GM18909 (cell line): ENCODE data around the gene HSF4.

Source experiments
- ATAC-seq: cut with Tn5 transposase; IDR thresholded peaks from one replicate; pipeline ENCODE4 v1.9.1; 2021; ENCODE audit warnings: mild to moderate bottlenecking; ENCODE audit not compliant: unreplicated experiment, poor library complexity

HSF4 gene

DNA sequence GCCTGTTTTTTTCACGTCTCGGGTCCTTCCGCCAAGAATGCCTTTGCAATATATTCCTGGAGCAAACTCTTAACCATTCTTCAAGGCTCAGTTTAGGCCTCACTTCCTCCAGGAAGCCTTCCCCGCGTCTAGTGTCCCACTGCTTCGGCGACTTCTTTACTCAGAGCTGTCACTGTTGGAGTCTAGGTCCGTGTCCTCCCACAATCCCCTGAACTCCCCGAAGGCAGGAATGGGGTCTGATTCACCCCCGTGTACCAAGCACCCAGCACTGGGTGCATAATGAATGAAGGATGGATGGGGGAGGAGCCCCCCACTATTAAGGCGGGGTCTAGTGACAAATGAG lies 18.7 kb downstream of the HSF4 start:
- no peak for ATAC-seq

GRCh38 chr16:67183627-67184452 lies 19.3 kb downstream of the HSF4 start, which contains the start of gene MATCAP1:
MATCAP1 (minus strand) TSS chr16:67183963; CDS start chr16:67180610, 3,353 bp downstream.
- peak; percentile 94 for ATAC-seq

- no peak for ATAC-seq
Measured at GRCh38 chr16:67184453-67184994, 20.0 kb downstream of the HSF4 start.

DNA sequence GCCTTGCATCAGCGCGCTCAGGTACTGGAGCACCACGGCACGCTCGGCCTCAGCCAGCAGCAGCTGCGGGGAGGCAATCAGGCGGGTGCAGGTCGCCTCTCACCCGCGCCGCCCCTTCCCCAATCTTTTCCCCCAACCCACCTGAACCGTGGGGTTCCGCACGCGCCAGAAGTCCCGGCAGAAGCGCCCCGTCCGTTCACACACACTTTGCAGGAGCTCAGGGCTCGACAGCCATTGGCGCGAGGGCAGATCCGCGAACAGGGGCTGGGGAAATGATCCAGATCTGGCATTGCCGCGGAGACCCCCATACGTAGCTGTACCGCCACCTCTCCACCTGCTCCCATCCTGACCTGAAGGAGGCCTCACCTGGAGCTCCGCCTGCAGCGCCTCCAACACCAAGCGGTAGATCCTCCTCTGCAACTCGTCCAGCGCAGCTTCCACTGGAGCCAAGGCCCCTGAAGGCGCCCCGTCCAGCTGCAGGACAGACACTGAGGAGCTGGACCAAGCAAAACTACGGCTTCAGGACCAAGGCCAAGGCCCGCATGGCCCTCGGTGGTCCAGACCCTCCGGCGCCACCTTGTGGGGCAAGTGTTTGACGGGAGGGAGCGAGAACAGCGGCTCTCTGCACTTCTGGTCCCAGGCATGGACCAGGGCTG lies 20.6 kb downstream of the HSF4 start:
- ATAC-seq, result no peak

DNA sequence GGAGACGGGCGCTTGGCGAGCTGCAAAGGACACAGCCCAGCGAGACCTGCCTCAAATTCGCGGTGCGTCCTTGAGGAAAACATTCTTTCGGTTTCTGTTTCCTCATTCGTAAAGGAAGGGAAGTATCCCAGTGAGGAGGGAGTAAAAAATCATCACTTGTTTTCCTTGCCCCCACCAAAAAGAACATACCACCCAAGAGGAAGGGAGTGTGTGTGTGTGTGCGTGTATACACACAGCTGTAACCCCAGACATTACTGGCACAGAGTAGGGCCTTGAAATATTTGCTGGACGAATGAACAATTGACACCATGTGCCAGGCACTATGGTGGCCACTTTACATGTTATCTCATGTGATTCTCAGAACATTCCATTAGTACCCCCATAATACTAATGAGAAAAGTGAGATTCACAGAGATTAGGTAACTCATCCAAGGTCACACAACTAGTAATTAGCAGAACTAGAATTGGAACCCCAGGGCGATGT lies 21.1 kb downstream of the HSF4 start:
- no peak for ATAC-seq

- ATAC-seq, result no peak
Measured at GRCh38 chr16:67186550-67186950, 22.0 kb downstream of the HSF4 start.

DNA sequence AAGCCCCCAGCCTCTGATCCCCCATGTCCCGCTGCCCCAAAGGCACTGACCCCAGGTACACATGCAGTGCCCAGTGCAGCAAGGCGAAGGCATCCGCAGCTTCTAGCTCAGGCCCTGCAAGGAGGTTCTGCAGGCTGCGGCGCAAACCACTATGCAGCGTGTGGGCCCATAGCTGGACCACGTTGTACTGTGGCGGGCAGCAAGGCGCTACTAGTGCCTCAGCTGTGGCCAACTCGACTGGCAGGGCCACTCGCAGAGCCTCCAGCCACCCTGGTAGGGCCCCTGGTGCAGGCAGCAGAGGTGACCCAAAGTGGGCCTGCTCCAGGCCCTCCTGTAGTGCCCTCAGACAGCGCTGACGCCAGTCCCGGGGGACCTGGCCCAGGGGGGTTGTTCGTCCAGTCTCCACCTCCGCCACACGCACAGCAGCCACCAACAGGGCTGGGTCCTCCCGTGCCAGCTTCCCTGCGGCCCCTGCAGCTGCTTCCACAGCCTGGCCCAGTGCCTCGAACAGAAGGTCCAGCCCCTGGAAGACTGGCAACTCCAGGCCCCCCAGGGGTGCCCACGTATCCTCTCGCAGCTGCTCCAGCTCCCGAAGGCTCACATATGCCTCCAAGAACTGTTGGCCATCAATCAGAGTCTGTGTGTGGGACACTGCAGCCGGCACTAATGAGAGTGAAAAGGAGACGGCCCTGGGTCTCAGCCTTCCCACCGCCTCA lies 22.8 kb downstream of the HSF4 start:
- ATAC-seq, result no peak

GRCh38 chr16:67188323-67188722 lies 23.8 kb downstream of the HSF4 start:
- ATAC-seq, result no peak

GRCh38 chr16:67188798-67189197 lies 24.3 kb downstream of the HSF4 start:
- ATAC-seq, result no peak

GRCh38 chr16:67190041-67190440 lies 25.5 kb downstream of the HSF4 start, which contains the start of gene EXOC3L1:
EXOC3L1 (minus strand) TSS chr16:67190136; CDS start chr16:67189676, 460 bp downstream.
- no peak for ATAC-seq

DNA sequence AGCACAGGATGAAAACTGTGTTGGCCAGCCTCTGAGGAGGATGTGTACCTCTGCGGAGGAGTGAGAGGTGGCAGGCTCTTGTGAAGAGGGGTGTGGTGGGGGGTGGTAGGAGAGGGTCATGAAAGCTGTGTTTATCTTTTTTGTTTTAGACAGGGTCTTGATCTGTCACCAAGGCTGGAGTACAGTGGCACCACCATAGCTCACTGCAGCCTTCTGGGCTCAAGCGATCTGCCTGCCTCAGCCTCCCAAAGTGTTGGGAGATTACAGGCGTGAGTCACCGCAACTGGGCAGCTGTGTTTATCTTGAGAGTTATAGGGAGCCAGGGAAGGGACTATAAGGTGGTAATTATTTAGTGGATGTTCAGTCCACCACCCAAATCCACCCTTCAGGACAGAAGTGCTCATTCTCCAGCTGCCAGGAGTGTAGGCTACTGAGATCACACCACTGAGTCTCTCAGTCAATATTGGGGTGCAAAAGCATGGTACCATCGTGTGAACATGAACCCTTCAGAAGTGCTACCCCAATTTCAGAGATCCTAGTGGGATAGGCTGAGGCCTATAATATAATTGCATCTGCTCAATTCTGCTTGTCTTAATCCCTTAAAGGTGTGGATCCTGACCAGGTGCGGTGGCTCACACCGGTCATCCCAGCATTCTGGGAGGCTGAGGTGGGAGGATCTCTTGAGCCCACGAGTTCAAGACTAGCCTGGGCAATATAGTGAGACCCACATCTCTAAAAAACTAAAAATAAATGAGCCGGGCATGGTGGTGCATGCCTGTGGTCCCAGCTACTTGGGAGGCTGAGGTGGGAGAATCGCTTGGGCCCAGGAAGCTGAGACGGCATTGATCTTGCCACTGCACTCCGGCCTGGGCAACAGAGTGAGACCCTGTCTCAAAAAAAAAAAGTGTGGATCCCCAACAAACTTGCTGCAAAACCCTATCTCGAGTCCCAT lies 26.2 kb downstream of the HSF4 start:
- no peak for ATAC-seq

DNA sequence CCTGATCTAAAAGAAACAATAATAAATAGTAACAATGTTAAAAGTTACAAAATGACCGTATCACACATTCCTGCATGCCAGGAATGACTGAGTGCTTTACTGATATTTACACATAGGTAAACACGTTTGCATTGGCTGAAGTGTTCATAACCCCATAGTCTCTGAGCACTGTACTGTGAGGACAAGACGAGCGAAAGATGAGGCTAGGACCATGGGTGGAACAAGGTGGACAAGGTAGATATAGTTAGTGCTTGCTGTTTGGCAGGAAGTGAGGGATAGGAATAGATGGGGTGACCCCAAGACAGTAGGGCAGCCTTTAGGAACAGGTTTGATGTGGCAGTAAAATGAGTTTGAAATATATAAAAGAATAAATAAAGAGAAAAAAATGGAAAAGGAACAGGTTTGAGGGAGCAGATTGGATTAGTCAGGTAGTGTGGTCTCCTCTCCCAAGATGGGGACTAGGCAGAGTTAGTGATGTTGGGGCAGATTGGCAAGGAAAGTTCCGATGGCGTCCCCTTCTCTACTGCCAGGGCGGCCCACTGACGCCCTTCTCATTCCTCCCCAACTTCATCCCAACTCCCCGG lies 27.0 kb downstream of the HSF4 start:
- ATAC-seq, result no peak

GRCh38 chr16:67191995-67192681 lies 27.6 kb downstream of the HSF4 start, which contains the start of gene E2F4:
E2F4 (plus strand) TSS chr16:67192155; CDS start chr16:67192228, 73 bp downstream.
- peak; percentile 91 for ATAC-seq

- no peak for ATAC-seq
Measured at GRCh38 chr16:67192781-67193361, 28.3 kb downstream of the HSF4 start.

DNA sequence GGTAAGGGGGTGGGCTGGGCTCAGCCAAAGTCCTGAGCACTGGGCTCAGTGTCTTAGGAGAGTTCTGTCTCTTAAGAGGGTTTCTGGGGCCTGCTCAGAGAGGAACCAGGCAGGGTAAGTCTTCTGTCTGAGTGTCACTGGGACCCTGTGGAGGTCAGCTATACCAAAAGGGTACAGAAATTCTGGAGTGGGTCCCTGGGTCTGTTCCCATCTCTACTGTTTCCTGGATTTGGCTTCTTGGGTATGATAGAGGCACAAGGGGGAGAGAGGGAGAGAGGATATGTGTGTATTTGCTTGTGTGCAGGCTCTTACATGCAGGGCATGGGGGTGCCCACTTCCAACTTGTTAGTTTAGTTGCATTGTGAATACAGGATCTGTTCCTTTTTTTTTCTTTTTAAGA lies 29.0 kb downstream of the HSF4 start:
- no peak for ATAC-seq

DNA sequence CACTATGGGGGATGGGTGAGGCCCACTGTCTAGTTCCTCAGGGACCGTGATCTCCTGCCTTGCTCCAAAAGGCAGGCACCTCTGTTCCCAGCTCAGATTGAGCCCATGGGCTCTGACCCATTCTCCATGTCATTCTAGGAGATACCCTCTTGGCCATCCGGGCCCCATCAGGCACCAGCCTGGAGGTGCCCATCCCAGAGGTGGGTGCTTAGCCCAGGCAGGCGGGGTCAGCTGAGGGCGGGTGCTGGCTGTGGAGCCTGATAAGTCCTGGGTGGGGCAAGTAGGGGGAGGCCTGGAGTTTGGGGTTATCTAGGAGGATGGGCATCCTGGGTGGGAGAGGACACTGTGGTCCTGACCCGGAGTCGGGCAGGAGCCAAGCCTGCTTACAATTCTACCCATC lies 29.7 kb downstream of the HSF4 start:
- ATAC-seq, result no peak

GRCh38 chr16:67195676-67196075 lies 31.1 kb downstream of the HSF4 start:
- ATAC-seq, result no peak

DNA sequence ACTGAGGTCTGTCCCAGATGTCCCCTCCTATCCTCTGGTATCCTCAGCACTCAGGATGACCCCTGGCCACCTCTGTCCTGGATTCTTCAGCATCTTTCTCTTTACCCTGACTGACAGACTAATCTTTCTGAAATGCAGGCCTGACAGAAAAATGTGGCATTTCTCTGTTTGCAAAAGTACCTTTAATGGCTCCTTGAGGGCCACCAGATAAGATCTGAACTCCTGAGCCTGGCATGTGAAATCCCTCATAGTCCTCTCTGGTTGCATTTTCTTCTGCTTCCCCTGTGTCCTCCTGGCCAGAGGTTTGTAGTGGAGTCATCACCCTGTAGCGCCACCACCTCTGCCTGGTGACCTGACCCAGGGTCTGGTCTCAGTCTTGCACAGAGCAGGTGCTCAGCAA lies 32.3 kb downstream of the HSF4 start:
- ATAC-seq, result no peak
